CD4-positive, alpha-beta T cell treated with Interferon alpha-2 for 1 hour (primary cell): Measurements from ENCODE around the gene NXPH1.
"Not testable (repeated sequence)": the region's sequence is repeated elsewhere in the genome, so short reads cannot be mapped to it uniquely, and the experiment has no call there.

Experiments used
- DNase-seq, 2 donors: peaks; one replicate each; pipeline ENCODE4 v3.0.0-alpha.2; 2020 to 2022

Gene NXPH1

DNA sequence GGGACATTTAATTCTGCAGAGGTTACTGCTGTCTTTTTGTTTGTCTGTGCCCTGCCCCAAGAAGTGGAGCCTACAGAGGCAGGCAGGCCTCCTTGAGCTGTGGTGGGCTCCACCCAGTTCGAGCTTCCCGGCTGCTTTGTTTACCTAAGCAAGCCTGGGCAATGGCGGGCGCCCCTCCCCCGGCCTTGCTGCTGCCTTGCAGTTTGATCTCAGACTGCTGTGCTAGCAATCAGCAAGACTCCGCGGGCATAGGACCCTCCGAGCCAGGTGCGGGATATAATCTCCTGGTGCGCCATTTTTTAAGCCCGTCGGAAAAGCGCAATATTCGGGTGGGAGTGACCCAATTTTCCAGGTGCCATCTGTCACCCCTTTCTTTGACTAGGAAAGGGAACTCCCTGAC, 298.3 kb downstream of the NXPH1 start:
- DNase-seq = not testable (repeated sequence)

DNA sequence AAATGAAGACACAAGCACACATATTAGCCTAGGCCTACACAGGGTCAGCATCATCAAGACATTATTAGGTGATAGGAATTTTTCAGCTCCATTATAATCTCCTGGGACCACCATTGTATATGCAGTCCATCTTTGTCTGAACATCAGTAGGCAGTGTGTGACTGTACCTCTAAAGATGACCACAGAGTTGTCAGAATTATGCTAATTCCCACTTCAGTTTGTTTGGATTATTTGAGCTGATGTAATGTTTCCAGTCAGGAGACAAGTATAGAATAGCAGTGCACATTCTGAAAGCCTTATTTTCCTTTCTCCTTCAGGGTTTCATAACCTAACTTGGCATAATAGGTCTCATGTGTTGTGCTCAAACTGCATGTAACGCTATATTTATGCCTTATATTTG, 306.4 kb downstream of the NXPH1 start:
- DNase-seq = no peak

GRCh38 chr7:8742837-8743236, 309.4 kb downstream of the NXPH1 start:
- DNase-seq = no peak

DNA sequence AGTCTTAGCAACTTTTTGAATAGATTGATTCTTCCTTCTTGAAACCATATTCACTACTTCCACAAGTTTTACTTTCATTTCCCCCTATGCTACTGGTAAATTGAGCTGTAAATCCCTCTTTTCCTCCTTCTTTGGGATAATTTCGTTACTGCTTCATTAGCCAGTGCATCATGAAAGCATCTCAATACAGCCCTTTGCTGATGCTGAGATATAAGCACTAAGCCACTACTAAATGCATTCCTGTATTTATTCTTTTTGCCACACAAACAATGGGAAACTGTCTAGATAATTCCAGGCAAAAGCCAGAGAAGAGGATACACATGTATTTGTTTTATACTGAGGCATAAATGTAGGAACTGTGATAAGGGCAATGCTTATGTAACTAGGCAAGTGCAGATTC, 313.9 kb downstream of the NXPH1 start:
- no peak for DNase-seq

DNA sequence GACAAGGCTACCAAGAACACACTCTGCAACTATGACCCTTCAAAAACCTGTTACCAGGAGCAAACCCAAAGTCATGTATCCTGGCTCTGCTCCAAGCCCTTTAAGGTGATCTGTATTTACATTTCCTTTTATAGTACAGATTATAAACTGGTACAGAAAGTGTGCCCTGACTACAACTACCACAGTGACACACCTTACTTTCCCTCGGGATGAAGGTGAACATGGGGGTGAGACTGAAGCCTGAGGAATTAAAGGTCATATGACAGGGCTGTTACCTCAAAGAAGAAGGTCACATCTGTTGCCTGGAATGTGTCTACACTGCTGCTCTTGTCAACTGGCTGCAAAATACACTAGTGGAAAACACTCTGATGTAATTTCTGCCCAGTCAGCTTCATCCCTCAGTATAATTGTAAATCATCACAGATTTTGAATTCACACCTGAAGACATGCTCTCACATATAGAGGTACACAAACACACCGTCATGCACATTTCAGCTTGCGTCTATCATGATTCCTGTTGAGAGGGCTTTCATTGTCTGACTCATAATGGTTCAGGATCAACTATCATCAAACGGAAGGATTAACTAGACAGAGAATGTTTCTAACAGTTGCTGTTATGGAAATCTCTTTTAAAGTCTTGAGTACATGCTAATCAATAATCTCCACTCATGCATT, 318.3 kb downstream of the NXPH1 start:
- DNase-seq = no peak

DNA sequence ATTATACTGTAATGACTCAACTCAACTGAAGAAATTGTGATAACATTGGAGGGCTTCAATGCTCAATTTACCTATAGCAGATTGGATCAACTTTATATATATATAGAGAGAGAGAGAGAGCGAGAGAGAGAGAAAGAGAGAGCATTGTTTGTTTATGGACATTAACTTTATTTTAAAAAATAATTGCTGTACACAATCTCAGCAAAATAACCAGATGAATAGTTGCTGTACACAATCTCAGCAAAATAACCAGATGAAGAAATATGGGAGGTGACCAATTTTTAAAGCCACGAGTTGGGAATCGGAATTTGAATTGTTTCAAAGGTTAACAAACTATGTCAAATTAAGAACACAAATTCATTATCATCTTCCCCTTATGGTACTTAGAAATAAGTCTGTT, 319.9 kb downstream of the NXPH1 start:
- DNase-seq = no peak

- DNase-seq = no peak
These were observed 328.3 kb downstream of the NXPH1 start for GRCh38 chr7:8761731-8762130.

GRCh38 chr7:8762803-8763202, 329.4 kb downstream of the NXPH1 start:
- no peak for DNase-seq

DNA sequence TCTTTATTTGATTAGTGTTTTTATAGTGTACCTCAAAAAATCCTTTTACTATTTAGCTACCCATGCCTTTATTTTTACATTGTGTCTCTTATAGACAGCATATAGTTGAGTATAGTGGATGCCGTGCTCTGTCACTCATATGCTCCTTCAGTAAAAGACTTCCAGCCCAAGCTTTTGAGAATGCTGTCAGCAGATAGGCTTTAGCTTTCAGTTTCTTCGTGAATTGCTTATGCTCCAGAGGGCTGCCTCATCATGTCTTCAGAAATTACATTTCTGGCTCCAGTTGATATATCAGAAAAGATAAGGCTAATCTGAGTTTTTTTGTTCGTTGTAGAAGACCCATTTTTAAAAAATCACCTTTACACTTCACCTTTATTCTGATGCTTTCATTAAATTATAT, 332.0 kb downstream of the NXPH1 start:
- no peak for DNase-seq

DNA sequence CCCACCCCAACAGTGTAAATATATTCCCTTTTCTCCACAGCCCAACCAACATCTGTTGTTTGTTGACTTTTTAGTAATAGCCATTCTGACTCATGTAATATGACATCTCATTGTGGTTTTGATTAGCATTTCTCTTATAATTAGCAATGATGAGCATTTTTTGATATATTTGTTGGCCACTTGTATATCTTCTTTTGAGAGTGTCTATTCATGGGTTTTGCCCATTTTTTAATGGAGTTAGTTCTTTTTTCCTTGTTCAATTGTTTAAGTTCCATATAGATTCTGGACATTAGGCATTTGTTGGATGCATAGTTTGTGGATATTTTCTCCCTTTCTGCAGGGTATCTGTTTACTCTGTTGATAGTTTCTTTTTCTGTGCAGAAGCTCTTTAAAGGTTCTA, 340.1 kb downstream of the NXPH1 start:
- DNase-seq = no peak

- DNase-seq = no peak
These were observed 345.1 kb downstream of the NXPH1 start for GRCh38 chr7:8778459-8778858.

GRCh38 chr7:8781166-8781565, 347.8 kb downstream of the NXPH1 start:
- DNase-seq = no peak

DNA sequence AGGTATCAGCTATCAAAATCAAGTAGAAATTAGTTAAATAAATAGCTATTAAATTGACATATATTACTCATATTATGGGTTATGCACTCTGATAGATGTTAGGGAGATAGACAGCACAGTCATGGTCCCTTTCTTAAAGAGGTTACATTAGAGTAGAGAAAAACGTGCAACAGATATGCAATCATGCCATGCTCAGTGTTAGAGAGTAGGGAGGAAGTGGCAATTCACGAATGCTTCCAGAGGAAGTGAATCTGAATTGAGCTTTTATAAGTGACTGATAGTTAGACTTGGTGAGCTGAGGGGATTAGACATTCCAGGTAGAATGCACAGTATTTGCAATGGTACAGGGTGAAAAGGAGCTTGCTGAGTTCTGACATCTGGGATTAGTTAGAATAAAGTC, 349.8 kb downstream of the NXPH1 start:
- DNase-seq = no peak

GRCh38 chr7:8785081-8785480, 351.7 kb downstream of the NXPH1 start:
- no peak for DNase-seq

DNA sequence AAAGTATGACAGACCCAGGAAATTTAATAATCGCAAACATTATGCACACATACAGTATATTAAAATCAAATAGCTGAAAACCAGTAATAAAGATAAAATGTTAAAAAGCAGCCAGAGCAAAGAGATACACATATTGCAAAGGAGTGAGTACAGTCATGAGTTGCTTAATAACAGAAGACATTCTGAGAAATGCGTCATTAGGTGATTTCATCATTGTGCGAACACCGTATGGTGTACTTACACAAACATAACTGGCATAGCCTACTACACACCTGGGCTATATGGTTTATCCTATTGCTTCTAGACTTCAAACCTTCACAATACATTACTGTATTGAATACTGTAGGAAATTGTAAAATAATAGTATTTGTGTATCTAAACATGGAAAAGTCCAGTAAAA, 367.6 kb downstream of the NXPH1 start:
- DNase-seq = no peak
